Astrocyte (in vitro differentiated cells and primary cell): ENCODE measurements around the gene GOLGA6L9. TPM values are rescaled to one million over a fixed set of nuclear protein-coding genes. Genes with fewer than 3 reads are reported as not detected.
"Not testable (repeated sequence)": the region's sequence is repeated elsewhere in the genome, so short reads cannot be mapped to it uniquely, and the experiment has no call there.

Experiments used
- DNase-seq: peaks from one replicate; pipeline ENCODE4 v3.0.0-alpha.2; 2010; ENCODE audit warnings: low read depth
- FAIRE-seq: peaks from 2 replicates; lab custom pipeline; 2011; peaks lifted over from hg19 to GRCh38; lab: Jason Lieb, UNC
- H2AFZ ChIP-seq: 2 replicates; pipeline ENCODE4 v1.6.0; 2012; ENCODE audit warnings: low read depth, low read length, inconsistent platforms
- H3K27ac ChIP-seq: 2 replicates; pipeline ENCODE4 v1.5.1; 2011; ENCODE audit warnings: low read depth, low read length, inconsistent platforms
- H3K27me3 ChIP-seq: 2 replicates; pipeline ENCODE4 v1.6.0; 2011; ENCODE audit warnings: low read length, inconsistent platforms; ENCODE audit not compliant: insufficient read depth
- H3K36me3 ChIP-seq: 2 replicates; pipeline ENCODE4 v1.5.1; 2011; ENCODE audit warnings: low read length, inconsistent platforms; ENCODE audit not compliant: insufficient read depth
- H3K4me1 ChIP-seq: 2 replicates; pipeline ENCODE4 v1.5.1; 2011; ENCODE audit warnings: low read length, inconsistent platforms; ENCODE audit not compliant: insufficient read depth
- H3K4me2 ChIP-seq: 2 replicates; pipeline ENCODE4 v1.6.0; 2012; ENCODE audit warnings: low read length, inconsistent platforms
- H3K4me3 ChIP-seq: 2 replicates; pipeline ENCODE4 v1.5.1; 2011; ENCODE audit warnings: low read depth, mild to moderate bottlenecking, low read length, inconsistent platforms; ENCODE audit not compliant: insufficient read depth
- H3K79me2 ChIP-seq: 2 replicates; pipeline ENCODE4 v1.6.0; 2012; ENCODE audit warnings: mild to moderate bottlenecking, low read length, inconsistent platforms; ENCODE audit not compliant: insufficient read depth
- H3K9ac ChIP-seq: 2 replicates; pipeline ENCODE4 v1.6.0; 2012; ENCODE audit warnings: mild to moderate bottlenecking, low read length, inconsistent platforms
- H3K9me3 ChIP-seq: 2 replicates; pipeline ENCODE4 v1.5.1; 2012; ENCODE audit warnings: low read depth, mild to moderate bottlenecking, low read length, inconsistent platforms; ENCODE audit not compliant: insufficient read depth
- H4K20me1 ChIP-seq: 2 replicates; pipeline ENCODE4 v1.6.0; 2012; ENCODE audit warnings: low read length, inconsistent platforms; ENCODE audit not compliant: insufficient read depth
- H3K27ac Mint-ChIP-seq: one replicate; pipeline ENCODE4 v1.8.0; 2021; ENCODE audit warnings: mild to moderate bottlenecking, mixed read lengths; ENCODE audit not compliant: unreplicated experiment
- H3K27me3 Mint-ChIP-seq: one replicate; pipeline ENCODE4 v1.8.0; 2021; ENCODE audit warnings: low read depth, mixed read lengths; ENCODE audit not compliant: unreplicated experiment
- H3K36me3 Mint-ChIP-seq: one replicate; pipeline ENCODE4 v1.8.0; 2021; ENCODE audit warnings: low read depth, mixed read lengths; ENCODE audit not compliant: unreplicated experiment
- H3K4me1 Mint-ChIP-seq: one replicate; pipeline ENCODE4 v1.8.0; 2021; ENCODE audit warnings: low read depth, mixed read lengths; ENCODE audit not compliant: unreplicated experiment
- H3K4me3 Mint-ChIP-seq: one replicate; pipeline ENCODE4 v1.8.0; 2021; ENCODE audit warnings: mild to moderate bottlenecking, moderate library complexity, mixed read lengths; ENCODE audit not compliant: unreplicated experiment
- H3K9me3 Mint-ChIP-seq: one replicate; pipeline ENCODE4 v1.8.0; 2021; ENCODE audit warnings: mild to moderate bottlenecking, mixed read lengths; ENCODE audit not compliant: unreplicated experiment
- EZH2 ChIP-seq: IDR thresholded peaks from 2 replicates; pipeline ENCODE4 v1.6.1; 2012; ENCODE audit warnings: mild to moderate bottlenecking, low read length, inconsistent platforms; ENCODE audit not compliant: insufficient read depth
- total RNA-seq: library from RNA; stranded (reverse); gene quantifications from 2 replicates; pipeline ENCODE4 v1.2.1, GENCODE V29; 2021
- TF ChIP-seq, protein P1 (sequence below): IDR thresholded peaks from 2 replicates; pipeline ENCODE4 v1.5.1; 2011; ENCODE audit warnings: low read depth, mild to moderate bottlenecking, inconsistent platforms, low read length, moderate library complexity; ENCODE audit not compliant: insufficient read depth

The GOLGA6L9 gene
- total RNA-seq, 1 donor from 2014 or later = 5.2 TPM

DNA sequence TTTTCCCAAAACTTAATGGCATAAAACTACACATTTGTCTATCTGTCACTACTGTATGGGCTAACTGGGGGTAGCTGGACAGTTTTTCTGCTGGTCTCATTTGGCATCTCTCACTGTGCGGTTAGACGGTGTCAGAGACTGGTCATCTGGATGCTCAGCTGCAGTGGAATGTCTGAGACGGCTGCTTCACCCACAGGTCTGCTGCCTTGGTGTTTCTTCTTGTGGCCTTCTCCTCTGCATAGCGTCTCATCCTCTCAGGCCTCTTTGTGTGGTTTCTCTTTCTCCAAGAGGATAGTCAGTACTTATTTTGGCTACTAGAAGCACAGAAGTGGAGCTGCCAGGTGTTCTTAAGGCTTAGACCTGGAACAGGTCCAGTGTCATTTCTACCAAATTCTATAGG lies 35.9 kb upstream of the GOLGA6L9 start:
- no peak for FAIRE-seq
- H3K9ac ChIP-seq = no peak overlapping the region
- H3K27me3 ChIP-seq = no peaks in the 10 kb centered on the region
- H3K9me3 ChIP-seq = no peaks in the 10 kb centered on the region
- no peak overlapping the region for H3K4me3 ChIP-seq
- H3K4me2 ChIP-seq = peak overlapping the region; percentile 30
- peaks cover 4% of the 10 kb centered on the region for H3K4me1 ChIP-seq
- no peaks in the 10 kb centered on the region for H3K36me3 Mint-ChIP-seq
- no peaks in the 10 kb centered on the region for H3K36me3 ChIP-seq
- TF ChIP-seq, protein P1, sequence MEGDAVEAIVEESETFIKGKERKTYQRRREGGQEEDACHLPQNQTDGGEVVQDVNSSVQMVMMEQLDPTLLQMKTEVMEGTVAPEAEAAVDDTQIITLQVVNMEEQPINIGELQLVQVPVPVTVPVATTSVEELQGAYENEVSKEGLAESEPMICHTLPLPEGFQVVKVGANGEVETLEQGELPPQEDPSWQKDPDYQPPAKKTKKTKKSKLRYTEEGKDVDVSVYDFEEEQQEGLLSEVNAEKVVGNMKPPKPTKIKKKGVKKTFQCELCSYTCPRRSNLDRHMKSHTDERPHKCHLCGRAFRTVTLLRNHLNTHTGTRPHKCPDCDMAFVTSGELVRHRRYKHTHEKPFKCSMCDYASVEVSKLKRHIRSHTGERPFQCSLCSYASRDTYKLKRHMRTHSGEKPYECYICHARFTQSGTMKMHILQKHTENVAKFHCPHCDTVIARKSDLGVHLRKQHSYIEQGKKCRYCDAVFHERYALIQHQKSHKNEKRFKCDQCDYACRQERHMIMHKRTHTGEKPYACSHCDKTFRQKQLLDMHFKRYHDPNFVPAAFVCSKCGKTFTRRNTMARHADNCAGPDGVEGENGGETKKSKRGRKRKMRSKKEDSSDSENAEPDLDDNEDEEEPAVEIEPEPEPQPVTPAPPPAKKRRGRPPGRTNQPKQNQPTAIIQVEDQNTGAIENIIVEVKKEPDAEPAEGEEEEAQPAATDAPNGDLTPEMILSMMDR = no peak
- TF ChIP-seq EZH2 = no peak
- peak overlapping the region; percentile 84 for H3K27ac Mint-ChIP-seq
- H3K27ac ChIP-seq = peak overlapping the region; percentile 38
- H3K4me3 Mint-ChIP-seq = no peak overlapping the region
- H3K79me2 ChIP-seq = peaks cover 18% of the 10 kb centered on the region
- peaks cover 3% of the 10 kb centered on the region for H4K20me1 ChIP-seq
- no peaks in the 10 kb centered on the region for H3K27me3 Mint-ChIP-seq
- H2AFZ ChIP-seq = no peak overlapping the region
- DNase-seq = peak; percentile 89
- peaks cover 2% of the 10 kb centered on the region for H3K9me3 Mint-ChIP-seq
- peaks cover 46% of the 10 kb centered on the region for H3K4me1 Mint-ChIP-seq

- not testable (repeated sequence) for H3K27me3 Mint-ChIP-seq, FAIRE-seq
Observed at GRCh38 chr15:82395788-82396187, 33.8 kb upstream of the GOLGA6L9 start.

DNA sequence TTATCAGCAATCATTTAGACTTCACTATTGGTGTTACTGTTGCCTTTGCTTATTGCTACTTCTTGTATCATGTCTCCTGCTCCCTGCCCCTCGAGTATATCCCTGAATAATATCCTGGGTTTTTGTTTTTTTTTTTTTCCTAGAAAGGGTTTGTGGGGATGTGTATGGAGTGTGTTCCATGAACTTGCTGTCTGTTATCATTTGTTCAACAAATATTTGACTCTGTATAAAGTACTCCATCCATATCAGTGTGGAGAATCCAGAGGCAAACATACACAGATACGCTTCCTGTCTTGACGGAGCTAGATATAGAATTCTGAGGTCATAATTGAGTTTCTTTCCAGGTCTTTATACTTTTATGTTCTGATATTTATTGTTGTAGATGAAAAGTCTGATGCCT lies 31.8 kb upstream of the GOLGA6L9 start:
- FAIRE-seq = no peak

More at GRCh38 chr15:82395788-82396187, 33.8 kb upstream of the GOLGA6L9 start:
- H3K4me3 Mint-ChIP-seq, H3K9ac ChIP-seq, DNase-seq, H4K20me1 ChIP-seq, H3K9me3 ChIP-seq, H3K4me3 ChIP-seq, H3K27ac Mint-ChIP-seq, H3K36me3 Mint-ChIP-seq, H3K9me3 Mint-ChIP-seq, H3K36me3 ChIP-seq, H3K27me3 ChIP-seq, H3K4me2 ChIP-seq, H3K27ac ChIP-seq, H3K4me1 ChIP-seq, H2AFZ ChIP-seq: not testable (repeated sequence)
- H3K4me1 Mint-ChIP-seq = peaks cover 55% of the 10 kb centered on the region
- peaks cover 18% of the 10 kb centered on the region for H3K79me2 ChIP-seq

More for the DNA sequence above, 31.8 kb upstream of the GOLGA6L9 start:
- H3K9me3 ChIP-seq = no peaks in the 10 kb centered on the region
- peaks cover 4% of the 10 kb centered on the region for H3K36me3 Mint-ChIP-seq
- H3K4me3 Mint-ChIP-seq = no peak overlapping the region
- peaks cover 4% of the 10 kb centered on the region for H3K4me1 ChIP-seq
- H3K4me2 ChIP-seq = no peak overlapping the region
- H2AFZ ChIP-seq = no peak overlapping the region
- H3K27ac Mint-ChIP-seq = no peak overlapping the region
- no peak for DNase-seq
- peaks cover 12% of the 10 kb centered on the region for H3K79me2 ChIP-seq
- no peaks in the 10 kb centered on the region for H3K27me3 ChIP-seq
- TF ChIP-seq, protein P1 = no peak
- no peak for TF ChIP-seq EZH2
- no peak overlapping the region for H3K4me3 ChIP-seq
- no peaks in the 10 kb centered on the region for H3K27me3 Mint-ChIP-seq
- H3K36me3 ChIP-seq = no peaks in the 10 kb centered on the region
- peaks cover 38% of the 10 kb centered on the region for H3K4me1 Mint-ChIP-seq
- H3K27ac ChIP-seq = no peak overlapping the region
- H3K9me3 Mint-ChIP-seq = no peaks in the 10 kb centered on the region
- no peak overlapping the region for H3K9ac ChIP-seq
- H4K20me1 ChIP-seq = no peaks in the 10 kb centered on the region
